Stimulated activated CD8-positive, alpha-beta memory T cell treated with anti-CD3 and anti-CD28 coated beads, Interleukin-7, amount 100 ng/mL, for 48 hours (primary cell): ENCODE data around the gene ATAD2B.

ENCODE experiments used
- DNase-seq, 2 donors: peaks; one replicate each; pipeline ENCODE4 v3.0.0-alpha.2; 2020; ENCODE audit warnings: low read depth in 1 of 2; ENCODE audit errors: extremely low read depth in 1 of 2

ATAD2B gene

GRCh38 chr2:23915327-23915726, 11.6 kb downstream of the ATAD2B start:
- no peak for DNase-seq

- DNase-seq = no peak
Measured at GRCh38 chr2:23912054-23912453, 14.9 kb downstream of the ATAD2B start.

- no peak for DNase-seq
Measured at GRCh38 chr2:23905155-23905554, 21.8 kb downstream of the ATAD2B start.

GRCh38 chr2:23904692-23905091, 22.2 kb downstream of the ATAD2B start:
- no peak for DNase-seq

- no peak for DNase-seq
Measured at GRCh38 chr2:23904215-23904614, 22.7 kb downstream of the ATAD2B start.

- DNase-seq = no peak
Measured at GRCh38 chr2:23903034-23903433, 23.9 kb downstream of the ATAD2B start.

- no peak for DNase-seq
Measured at GRCh38 chr2:23901966-23902846, 24.7 kb downstream of the ATAD2B start.

- DNase-seq = no peak
Measured at GRCh38 chr2:23900541-23901322, 26.2 kb downstream of the ATAD2B start.

GRCh38 chr2:23900133-23900532, 26.8 kb downstream of the ATAD2B start:
- no peak for DNase-seq

GRCh38 chr2:23871206-23871605, 55.7 kb downstream of the ATAD2B start:
- no peak for DNase-seq

GRCh38 chr2:23867449-23867848, 59.5 kb downstream of the ATAD2B start:
- DNase-seq = no peak

GRCh38 chr2:23862716-23863426, 64.1 kb downstream of the ATAD2B start:
- no peak for DNase-seq

GRCh38 chr2:23861952-23862351, 65.0 kb downstream of the ATAD2B start:
- DNase-seq = no peak

- no peak for DNase-seq
Measured at GRCh38 chr2:23859983-23860382, 66.9 kb downstream of the ATAD2B start.

- DNase-seq = no peak
Measured at GRCh38 chr2:23859234-23859633, 67.7 kb downstream of the ATAD2B start.

GRCh38 chr2:23850564-23851256, 76.2 kb downstream of the ATAD2B start:
- DNase-seq = no peak

- DNase-seq = no peak
Measured at GRCh38 chr2:23844905-23845304, 82.0 kb downstream of the ATAD2B start.

GRCh38 chr2:23843051-23843976, 83.6 kb downstream of the ATAD2B start:
- no peak for DNase-seq

- DNase-seq = no peak
Measured at GRCh38 chr2:23839919-23840578, 86.9 kb downstream of the ATAD2B start.
